Anterior cingulate cortex (tissue), 58 donors: Measurements from ENCODE around the gene WHRN.

ENCODE experiments used
- DNase-seq, 58 donors: peaks; one replicate each; lab custom pipeline; 2025; lab: John Stamatoyannopoulos, UW

The WHRN gene

GRCh38 chr9:114371973-114372917 is 133.0 kb downstream of the WHRN start:
- DNase-seq = peak in 7 of 58 donors; percentile 9 to 46 (median 19)

GRCh38 chr9:114371343-114371944 is 133.8 kb downstream of the WHRN start:
- peak in 1 of 58 donors; percentile 17 for DNase-seq

- peak in 54 of 58 donors; percentile 13 to 91 (median 76) for DNase-seq
These were observed 134.3 kb downstream of the WHRN start for GRCh38 chr9:114370968-114371320.

DNA sequence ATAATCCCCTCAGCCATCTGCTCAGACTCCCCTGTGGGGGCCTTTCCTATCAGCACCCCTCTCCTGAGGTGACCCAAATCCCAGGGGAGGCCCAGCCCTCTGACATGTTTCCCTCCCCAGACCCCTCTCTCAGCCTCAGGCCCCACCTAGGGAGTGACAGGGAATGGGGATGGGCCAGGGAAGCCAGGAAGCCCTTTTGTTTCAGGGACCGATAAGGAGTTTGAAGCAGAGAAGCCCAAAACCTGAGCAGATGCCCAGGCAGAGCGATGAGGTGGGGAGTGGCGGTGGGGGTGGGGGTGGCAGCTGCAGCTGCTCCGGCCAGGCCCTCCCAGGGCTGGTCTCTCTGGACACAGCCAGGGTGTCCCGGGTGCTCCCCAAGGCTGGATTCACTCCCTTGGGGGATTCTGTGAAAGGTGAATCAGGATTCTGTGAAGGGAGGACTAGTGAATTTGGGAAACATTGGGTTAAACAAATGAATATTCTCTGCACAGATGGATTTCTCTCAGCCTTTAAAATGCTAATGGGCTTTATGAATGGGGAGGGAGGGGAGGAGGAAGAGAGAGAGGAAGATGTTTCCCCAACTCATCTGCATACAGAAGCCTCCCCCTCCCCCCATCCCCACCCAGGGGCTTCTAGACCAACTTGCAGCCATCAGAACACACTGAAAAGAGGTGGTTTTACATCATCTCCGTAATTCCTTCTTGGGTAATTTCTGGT is 134.9 kb downstream of the WHRN start:
- DNase-seq = peak in 23 of 58 donors; percentile 12 to 73 (median 41)

- no peak for DNase-seq
These were observed 135.8 kb downstream of the WHRN start for GRCh38 chr9:114369216-114370130.

GRCh38 chr9:114367772-114368569 is 137.3 kb downstream of the WHRN start:
- no peak for DNase-seq

- DNase-seq = no peak
These were observed 137.9 kb downstream of the WHRN start for GRCh38 chr9:114367366-114367765.

DNA sequence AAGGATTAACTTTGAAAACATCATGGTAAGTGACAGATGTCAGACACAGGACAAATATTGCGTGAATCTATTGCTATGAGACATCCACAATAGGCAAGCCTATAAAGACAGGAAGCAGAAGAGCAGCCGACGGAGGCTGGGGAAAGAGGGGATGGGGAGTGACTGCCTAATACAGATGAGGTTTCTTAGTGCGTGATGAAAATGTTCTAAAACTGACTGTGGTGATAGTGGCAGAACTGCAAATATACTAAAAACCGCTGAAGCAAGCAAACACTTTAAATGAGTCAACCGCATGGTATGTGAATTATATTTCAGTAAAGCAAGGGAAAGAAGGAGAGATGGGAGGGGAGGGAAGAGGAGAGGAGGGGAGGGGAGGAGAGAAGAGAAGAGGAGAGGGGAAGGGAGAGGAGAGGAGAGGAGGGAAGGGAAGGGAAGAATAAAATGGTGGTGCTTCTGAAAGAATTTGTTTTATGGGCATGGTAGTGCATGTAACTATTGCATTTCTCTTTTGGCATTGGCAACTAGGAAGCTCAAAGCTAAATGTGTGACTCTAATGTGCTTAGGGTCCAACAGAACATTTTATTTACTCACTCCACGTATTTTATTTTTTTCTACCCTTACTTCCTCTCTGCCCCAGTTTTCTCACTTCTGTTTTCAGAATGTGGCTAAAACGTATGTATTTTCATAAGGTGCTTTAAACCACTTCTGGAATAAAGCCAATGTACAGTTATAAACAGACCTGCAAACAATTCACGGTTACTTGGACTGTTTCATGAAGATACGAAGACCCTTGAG is 138.7 kb downstream of the WHRN start:
- DNase-seq = peak in 1 of 58 donors; percentile 9

GRCh38 chr9:114365194-114365593 is 140.1 kb downstream of the WHRN start:
- no peak for DNase-seq

GRCh38 chr9:114364134-114365041 is 140.9 kb downstream of the WHRN start:
- no peak for DNase-seq

DNA sequence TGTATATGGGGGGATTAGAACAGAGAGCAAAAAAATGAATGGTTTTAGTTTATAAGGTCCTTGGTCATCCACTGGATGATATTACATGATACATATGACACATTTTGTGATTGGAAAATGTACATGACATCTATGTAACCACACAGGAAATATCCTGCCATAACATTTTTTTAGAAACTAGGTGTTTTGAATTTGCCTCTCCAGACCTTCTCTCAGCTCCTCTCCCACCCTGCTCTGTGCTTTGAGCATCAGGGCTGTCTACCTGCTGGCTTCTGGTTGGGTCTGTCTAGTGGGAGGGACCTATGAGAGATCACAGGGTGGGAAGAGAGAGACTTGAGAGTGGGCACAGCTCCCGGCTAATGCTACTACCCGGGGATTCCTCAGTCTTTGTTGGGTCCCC is 141.8 kb downstream of the WHRN start:
- DNase-seq = no peak

GRCh38 chr9:114362394-114362793 is 142.9 kb downstream of the WHRN start:
- no peak for DNase-seq

DNA sequence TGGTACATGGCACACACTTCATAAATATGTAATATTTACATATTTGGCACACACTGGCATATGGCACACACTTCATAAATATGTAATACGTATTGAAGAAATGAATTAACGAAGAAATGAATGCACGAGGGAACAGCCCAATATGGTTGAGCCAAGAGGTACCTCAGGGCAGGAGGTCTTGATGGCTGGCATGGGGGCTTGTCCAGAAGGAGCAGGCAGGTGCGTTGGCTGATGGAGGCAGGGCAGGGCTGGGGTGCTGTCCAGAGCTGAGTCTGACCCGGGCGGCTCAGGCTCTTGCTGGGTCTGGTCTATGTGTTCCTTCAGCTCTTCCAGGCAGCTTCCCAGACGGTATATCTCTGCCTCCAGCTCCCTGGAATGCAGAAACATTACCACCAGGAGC is 143.7 kb downstream of the WHRN start:
- no peak for DNase-seq

DNA sequence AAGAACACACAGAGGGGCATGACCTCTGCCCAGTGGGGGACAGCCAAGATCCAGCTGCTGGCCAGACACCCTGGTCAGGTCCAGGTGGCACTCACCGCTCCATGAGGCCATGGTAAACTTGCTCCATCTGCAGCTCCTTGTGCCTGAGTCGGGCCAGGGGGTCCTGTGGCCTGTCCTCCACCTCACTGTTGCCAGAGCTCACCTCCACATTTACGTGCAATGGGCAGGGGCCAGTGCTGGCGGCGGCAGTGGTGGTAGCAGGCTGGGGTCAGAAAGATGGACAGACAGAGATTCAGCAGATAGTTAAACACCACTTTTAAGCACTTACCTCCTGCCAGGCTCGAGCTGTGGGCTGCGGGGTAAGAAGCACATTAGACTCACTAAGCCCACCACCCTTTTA is 145.5 kb downstream of the WHRN start:
- DNase-seq = no peak

DNA sequence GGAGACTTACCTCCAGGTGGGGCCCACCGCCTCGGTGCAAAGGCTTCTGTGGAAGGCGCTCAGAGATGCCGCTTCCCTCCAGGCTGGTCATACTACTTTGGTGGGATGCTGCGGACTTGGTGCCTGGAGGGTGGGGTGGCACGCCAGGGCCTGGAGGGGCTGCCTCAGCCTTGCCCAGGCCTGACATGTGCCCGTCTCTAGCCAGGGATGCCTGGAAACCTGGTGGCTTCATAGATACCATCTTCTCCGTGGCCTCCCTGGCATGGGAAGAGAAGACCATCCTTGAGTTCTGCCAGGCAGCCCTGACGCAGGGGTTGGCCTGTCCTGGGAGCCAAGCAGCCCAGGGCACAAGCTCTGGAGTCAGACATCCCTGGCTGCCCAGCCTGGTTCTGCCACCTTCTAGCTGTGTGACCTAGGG is 147.4 kb downstream of the WHRN start:
- no peak for DNase-seq

DNA sequence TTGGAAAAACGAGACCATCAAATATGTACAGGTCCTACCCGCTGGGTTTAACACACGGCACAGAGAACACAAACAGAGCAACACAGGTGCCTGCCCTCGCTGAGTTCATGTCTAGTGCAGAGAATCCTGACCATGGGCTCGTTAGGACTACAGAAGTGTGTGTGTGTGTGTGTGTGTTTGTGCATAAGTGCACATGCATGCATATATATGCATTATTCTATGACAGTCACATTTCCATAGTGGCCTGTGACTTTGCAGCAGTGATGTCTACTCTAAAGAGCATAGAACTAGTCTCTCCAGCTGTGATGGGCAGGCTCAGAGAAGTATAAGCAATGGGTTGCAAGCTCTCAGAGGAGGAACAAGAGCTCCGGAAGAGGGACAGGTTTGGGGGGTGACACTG is 147.9 kb downstream of the WHRN start:
- DNase-seq = no peak

DNA sequence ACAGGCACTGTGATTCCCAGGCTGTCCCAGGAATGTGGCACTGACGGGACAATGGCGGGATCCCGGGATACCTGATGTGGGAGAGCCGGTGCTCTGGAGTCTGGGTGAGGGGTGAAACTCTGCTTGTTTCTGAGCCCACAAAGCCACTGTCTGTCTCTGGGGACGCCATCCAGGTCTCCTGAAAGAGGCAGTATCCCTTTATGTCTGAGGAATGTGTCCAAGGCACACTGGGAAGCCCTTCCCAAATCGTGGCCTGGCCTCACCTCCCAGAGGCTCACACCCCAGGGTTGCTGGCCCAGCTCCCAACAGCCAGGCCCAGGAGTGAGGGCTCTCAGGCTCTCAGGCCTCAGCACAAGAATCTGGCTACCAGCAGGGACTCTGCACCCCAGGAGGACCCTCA is 148.5 kb downstream of the WHRN start:
- no peak for DNase-seq
